ENCODE data around the gene NYAP1. TPM values are rescaled to one million over a fixed set of nuclear protein-coding genes. Genes with fewer than 3 reads are reported as not detected.
"Not testable (repeated sequence)": the region's sequence is repeated elsewhere in the genome, so short reads cannot be mapped to it uniquely, and the experiment has no call there.

Gene NYAP1
- polyA plus RNA-seq, 1 donor = 1.6 TPM

DNA sequence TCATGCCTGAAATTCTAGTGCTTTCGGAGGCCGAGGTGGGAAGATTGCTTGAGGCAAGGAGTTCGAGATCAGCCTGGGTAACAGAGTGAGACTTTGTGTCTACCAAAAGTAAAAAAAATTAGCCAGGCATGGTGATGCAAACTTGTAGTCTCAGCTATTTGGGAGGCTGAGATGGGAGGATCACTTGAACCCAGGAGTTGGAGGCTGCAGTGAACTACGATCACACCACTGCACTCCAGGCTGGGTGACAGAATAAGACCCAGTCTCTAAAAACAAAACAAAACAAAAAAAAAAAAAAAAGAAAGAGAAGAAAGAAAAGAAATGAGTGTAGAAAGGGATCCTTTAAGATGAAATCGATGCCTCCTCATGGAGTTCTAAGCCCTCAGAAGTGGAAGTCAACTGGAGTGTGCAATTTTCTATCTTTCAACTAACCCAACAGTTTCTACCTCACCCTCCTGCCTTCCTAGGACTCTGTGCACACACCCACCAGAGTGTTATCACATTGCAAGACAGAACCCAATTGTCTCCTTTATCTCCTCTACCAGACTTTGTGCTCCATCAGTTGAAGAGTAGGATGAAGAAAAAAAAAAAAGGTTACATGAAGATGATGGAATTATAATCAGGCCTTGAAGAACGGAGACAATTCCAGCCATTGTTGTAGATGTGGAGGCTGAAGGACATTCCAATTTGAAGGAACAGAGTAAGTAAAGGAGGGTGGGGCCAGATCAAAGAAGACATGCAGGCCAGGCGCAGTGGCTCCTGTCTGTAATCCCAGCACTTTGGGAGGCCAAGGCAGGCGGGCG lies 26.9 kb downstream of the NYAP1 start:
- no peak for DNase-seq

GRCh38 chr7:100513212-100513810 lies 29.6 kb downstream of the NYAP1 start:
- no peak for DNase-seq

GRCh38 chr7:100515072-100515532 lies 31.4 kb downstream of the NYAP1 start:
- no peak for DNase-seq

DNA sequence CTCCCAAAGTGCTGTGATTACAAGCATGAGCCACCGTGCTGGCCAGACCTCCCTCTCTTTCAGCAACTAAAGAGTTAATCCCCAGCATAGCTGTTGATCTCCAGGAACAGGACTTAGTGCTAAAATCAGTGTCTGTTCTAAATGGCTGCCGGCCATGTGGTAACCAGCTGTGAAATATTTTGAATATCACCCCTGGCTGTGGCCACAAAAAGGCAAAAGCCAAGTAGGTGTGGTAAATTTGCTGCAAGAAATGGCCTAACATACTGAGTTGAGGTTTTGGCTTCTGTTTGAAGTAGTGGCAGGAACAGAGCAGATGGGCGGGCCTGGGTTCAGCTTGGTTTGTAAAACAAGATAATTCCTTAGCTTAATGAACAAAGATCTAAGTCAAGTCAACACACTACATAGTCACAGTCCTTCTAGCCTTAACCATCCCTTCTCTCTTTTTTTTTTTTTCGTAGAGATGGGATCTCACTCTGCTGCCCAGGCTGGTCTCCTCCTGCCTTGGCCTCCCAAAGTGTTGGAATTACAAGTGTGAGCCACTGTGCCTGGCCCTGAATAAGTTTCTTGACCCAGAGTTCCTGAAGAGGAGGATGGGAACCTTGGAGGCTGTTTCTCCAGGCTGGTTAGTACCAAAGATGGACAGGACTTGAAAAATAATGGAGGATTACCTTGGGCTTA lies 32.5 kb downstream of the NYAP1 start:
- DNase-seq = no peak

GRCh38 chr7:100517305-100517704 lies 33.6 kb downstream of the NYAP1 start:
- DNase-seq = no peak

DNA sequence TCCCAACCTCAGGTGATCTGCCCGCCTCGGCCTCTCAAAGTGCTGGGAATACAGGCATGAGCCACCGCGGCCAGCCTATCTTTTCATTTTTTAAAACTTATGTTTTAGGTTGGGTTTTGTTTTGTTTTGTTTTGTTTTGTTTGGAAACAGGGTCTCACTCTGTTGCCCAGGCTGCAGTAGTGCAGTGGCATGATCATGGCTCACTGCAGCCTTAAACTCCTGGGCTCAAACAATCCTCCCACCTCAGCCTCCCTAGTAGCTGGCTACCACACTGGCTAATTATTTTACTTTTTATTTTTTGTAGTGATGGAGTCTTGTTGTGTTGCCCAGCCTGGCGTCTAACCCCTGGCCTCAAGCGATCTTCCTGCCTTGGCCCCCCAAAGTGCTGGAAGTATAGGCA lies 35.9 kb downstream of the NYAP1 start:
- no peak for DNase-seq

DNA sequence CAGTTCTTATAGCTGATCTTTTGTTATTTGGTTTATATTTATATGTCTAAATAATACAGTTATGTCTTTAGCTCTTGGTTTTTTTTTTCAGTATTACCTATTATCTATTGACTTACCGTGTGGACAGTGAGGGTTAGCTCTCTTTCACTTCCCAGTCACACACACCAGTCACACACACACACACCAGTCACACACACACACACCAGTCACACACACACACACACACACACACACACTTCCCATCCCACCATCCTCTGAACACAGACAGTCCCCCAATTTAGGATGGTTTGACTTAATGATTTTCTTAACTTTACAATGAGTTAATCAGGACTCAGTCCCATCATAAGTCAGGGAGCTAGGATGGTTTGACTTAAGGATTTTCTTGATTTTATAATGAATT lies 36.4 kb downstream of the NYAP1 start:
- no peak for DNase-seq

DNA sequence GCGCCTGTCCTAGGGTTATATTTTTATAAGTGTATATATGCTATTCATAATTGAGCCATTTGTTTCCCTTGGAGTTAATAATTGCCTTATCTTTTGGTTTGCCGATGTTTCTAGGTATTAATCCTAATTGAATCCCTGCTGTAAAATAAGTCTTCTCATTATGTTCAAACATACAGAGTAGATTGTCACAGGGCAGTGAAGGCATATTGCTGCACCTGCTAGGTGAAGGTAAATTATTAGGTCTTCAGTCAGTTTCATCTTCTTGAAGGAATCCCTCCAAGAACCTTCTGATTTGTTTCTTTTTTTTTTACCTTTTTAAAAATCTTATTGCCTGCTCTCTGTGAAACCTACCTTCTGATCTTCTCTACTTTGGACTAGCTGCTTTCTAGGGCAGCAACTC lies 37.3 kb downstream of the NYAP1 start:
- DNase-seq = no peak

DNA sequence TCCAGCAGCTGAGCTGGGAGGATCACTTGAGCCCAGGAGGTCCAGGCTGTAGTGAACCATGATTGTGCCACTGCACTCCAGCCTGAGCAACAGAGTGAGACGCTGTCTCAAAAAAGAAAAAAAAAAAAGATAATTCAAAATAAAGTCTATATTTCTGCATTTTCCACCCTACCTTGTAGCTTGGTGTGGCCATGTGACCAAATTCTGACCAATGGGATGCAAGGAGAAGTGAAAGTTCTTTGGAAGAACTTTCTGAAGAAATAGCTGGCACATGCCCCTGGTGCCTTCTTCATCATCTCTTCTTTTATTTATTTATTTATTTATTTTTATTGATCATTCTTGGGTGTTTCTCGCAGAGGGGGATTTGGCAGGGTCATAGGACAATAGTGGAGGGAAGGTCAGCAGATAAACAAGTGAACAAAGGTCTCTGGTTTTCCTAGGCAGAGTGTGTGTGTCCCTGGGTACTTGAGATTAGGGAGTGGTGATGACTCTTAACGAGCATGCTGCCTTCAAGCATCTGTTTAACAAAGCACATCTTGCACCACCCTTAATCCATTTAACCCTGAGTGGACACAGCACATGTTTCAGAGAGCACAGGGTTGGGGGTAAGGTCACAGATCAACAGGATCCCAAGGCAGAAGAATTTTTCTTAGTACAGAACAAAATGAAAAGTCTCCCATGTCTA lies 38.3 kb downstream of the NYAP1 start:
- DNase-seq = not testable (repeated sequence)

DNA sequence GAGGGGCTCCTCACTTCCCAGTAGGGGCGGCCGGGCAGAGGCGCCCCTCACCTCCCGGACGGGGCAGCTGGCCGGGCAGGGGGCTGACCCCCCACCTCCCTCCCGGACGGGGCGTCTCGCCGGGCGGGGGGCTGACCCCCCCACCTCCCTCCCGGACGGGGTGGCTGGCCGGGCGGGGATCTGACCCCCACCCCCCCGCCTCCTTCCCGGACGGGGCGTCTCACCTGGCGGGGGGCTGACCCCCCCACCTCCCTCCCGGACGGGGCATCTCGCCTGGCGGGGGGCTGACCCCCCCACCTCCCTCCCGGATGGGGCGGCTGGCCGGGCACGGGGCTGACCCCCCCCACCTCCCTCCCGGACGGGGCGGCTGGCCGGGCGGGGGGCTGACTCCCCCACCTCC lies 39.5 kb downstream of the NYAP1 start:
- not testable (repeated sequence) for DNase-seq

GRCh38 chr7:100528108-100528866 lies 44.6 kb downstream of the NYAP1 start:
- DNase-seq = not testable (repeated sequence)

- DNase-seq = no peak
These were observed 48.7 kb downstream of the NYAP1 start for GRCh38 chr7:100532165-100533022.

DNA sequence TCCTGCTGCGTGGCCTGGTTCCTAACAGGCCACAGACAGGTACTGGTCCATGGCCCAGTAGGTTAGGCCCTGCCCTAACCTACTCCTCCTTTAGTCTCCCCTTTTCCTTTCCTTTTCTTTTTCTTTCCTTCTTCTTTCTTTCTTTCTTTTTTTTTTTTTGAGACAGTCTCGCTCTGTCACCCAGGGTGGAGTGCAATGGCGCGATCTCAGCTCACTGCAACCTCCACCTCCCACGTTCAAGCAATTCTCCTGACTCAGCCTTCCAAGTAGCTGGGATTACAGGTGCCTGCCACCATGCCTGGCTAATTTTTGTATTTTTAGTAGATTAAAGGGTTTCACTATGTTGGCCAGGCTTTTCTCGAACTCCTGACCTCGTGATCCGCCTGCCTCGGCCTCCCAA lies 52.3 kb downstream of the NYAP1 start:
- DNase-seq = not testable (repeated sequence)

GRCh38 chr7:100536695-100537094 lies 53.0 kb downstream of the NYAP1 start:
- DNase-seq = not testable (repeated sequence)

- no peak for DNase-seq
These were observed 54.6 kb downstream of the NYAP1 start for GRCh38 chr7:100538348-100538653.

- DNase-seq = peak; percentile 100
These were observed 55.1 kb downstream of the NYAP1 start, which contains the start of gene AGFG2 for GRCh38 chr7:100538654-100539435. TSS of gene AGFG2 (plus strand) at chr7:100539203. CDS start at chr7:100539347, 144 bp downstream.

DNA sequence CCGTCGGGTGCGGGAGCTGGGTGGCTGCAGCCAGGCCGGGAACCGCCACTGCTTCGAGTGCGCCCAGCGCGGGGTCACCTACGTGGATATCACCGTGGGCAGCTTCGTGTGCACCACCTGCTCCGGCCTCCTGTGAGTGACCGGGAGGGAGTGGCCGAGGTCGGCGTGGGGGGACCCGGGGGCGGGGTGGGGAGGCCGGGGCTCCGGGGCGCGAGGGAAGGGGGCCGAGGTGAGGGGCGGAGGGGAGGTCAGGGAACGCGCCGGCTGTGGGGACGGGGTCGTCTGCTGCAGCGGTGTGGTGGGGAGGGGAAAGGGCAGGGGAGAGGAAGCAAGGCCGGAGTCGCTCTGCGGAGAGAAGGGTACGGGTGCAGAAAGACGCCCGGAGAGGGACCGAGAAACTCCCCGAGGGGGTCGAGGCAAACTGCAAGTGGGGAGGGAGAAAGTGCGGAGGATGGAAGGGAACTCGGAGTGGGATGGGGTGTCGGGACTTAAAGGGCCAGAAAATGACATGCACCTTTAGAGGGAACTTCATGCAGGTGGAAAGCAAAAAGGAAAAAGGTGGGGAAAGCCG lies 55.8 kb downstream of the NYAP1 start:
- no peak for DNase-seq

DNA sequence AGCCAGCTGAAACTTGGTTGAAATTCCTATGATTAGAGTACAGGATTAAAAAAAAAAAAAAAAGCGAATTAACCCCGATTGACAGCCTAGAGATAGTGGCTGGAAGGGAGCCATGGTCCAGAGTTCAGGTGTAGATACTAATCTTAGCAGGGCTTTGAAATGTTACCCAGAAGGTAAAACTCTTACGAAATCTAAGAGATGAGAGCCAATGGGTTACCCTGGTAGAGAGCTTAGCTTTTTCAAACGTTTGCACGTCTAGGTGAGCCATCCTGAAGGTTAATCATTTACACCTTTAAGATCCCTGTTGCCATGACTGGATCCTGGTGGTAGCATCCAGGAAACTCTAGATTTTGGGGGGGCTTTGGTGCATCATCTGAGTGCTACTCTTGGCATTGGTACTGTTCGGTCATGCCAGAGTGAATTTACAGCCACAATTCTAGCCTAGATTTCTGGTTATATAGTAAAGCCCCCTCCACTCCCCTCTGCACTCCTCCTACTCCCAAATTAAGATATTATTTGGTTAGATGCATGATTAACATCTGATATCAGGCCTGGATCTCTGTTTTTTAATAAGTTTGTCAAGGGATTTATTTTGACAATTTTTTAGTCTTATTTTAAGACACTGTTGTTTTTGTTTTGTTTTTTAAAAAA lies 56.5 kb downstream of the NYAP1 start:
- no peak for DNase-seq

- not testable (repeated sequence) for DNase-seq
These were observed 57.6 kb downstream of the NYAP1 start for GRCh38 chr7:100541309-100541708.
